ENCODE results near the gene SPARCL1. TPM values are rescaled to one million over a fixed set of nuclear protein-coding genes. Genes with fewer than 3 reads are reported as not detected.

Gene SPARCL1
- total RNA-seq, 6 experiments from 2014 or later: not detected

DNA sequence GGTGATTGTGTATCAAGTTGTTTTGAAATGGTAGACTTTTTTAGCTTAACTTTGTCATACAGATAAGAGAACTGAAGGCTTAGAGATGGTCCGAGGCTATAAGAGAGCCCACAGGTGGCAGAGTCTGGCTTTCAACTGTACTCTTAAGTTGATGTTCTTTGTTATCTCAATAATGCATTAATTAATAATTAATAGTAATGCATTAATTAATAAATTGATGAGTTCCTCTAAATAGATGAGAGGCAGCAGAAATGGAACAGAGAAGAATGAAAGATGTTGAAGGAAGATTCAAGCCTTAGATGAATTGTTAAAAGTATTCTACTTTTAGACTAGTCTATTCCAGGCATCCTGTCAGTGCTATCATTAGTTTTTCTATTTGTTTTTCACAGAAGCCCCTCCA is 84.4 kb downstream of the SPARCL1 start:
- H3K36me3 Mint-ChIP-seq (ENCODE audit: low read depth): peaks cover 5% of the 10 kb centered on the region; the same call in 1 of the 2 replicates
- no peak overlapping the region for H3K4me3 Mint-ChIP-seq
- no peak for TF ChIP-seq CTCF (IDR thresholded peaks at IDR 0.05)
- H3K4me1 Mint-ChIP-seq (ENCODE audit: low read depth): no peaks in the 10 kb centered on the region
- H3K9me3 Mint-ChIP-seq: no peaks in the 10 kb centered on the region
- no peak for DNase-seq
- no peaks in the 10 kb centered on the region for H3K27me3 Mint-ChIP-seq (ENCODE audit: insufficient read depth)
- no peak overlapping the region for H3K27ac Mint-ChIP-seq

GRCh38 chr4:87442889-87443288 is 86.3 kb downstream of the SPARCL1 start:
- Mint-ChIP-seq H3K4me3 (no peak overlapping the region), H3K36me3 (ENCODE audit: low read depth) (peaks cover 11% of the 10 kb centered on the region), H3K9me3 (no peaks in the 10 kb centered on the region), H3K4me1 (ENCODE audit: low read depth) (no peaks in the 10 kb centered on the region), H3K27me3 (ENCODE audit: insufficient read depth) (no peaks in the 10 kb centered on the region), H3K27ac (no peak overlapping the region)
- no peak for DNase-seq
- TF ChIP-seq CTCF (IDR thresholded peaks at IDR 0.05): no peak

DNA sequence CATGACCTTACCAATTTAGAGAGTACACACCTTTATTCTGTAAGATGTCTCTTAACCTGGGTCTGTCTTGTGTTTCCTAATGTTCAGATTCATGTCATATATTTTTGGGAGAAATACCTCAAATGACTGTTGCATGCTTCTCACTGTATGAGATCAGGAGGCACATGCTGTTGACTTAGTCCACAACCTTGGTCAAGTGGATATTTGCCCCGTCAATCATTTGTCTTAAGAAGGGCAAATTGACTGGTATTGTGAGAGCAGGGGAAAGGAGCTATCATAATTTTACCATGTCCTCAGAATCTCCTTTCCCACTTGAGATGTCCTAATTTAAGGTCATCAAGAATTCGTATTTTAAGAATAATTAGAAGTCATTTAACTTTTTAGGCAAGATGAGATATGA is 95.8 kb downstream of the SPARCL1 start:
- Mint-ChIP-seq H3K4me3 (no peak overlapping the region), H3K4me1 (ENCODE audit: low read depth) (peaks cover 22% of the 10 kb centered on the region), H3K27me3 (ENCODE audit: insufficient read depth) (no peaks in the 10 kb centered on the region), H3K27ac (no peak overlapping the region), H3K9me3 (no peaks in the 10 kb centered on the region), H3K36me3 (ENCODE audit: low read depth) (peaks cover 9% of the 10 kb centered on the region)
- no peak for TF ChIP-seq CTCF (IDR thresholded peaks at IDR 0.05)
- DNase-seq: no peak

DNA sequence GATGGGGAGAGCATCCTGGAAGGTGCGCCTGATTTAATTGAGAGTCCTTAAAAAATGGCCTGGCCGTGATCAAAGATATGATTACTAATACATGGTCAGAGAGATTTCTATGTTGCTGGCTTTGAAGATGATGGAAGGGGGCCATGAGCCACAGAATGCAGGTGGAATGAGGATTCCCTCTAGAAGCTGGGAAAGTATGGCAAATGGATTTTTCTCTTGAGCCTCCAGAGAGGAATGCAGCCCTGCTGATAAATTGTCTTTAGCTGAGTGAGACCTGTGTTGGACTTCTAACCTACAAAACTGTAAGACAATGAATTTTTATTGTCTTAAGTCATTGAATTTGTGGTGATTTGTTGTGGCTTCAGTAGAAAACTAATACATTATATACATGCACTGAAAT is 99.1 kb downstream of the SPARCL1 start:
- Mint-ChIP-seq H3K36me3 (ENCODE audit: low read depth) (no peaks in the 10 kb centered on the region; the same call in 1 of the 2 replicates), H3K27ac (no peak overlapping the region)
- DNase-seq: no peak

DNA sequence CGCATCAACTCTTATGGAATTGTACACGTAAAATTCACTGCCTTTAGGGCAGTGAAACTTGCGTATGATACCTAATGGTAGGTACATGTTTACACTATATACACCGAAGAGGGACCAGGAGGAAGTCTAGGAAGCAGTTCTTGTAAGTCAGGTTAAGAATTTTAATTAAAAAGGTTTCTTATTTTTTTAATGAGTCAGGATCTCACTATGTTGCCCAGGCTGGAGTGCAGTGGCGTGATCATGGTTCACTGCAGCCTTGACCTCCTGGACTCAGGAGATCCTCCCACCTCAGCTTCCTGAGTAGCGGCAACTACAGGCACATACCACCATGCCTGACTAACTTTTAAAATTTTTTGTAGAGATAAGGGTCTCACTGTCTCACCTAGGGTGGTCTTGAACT is 100.2 kb downstream of the SPARCL1 start:
- no peaks in the 10 kb centered on the region for H3K27me3 Mint-ChIP-seq (ENCODE audit: insufficient read depth)
- H3K4me1 Mint-ChIP-seq (ENCODE audit: low read depth): peaks cover 48% of the 10 kb centered on the region
- DNase-seq: no peak
- no peak overlapping the region for H3K27ac Mint-ChIP-seq
- H3K36me3 Mint-ChIP-seq (ENCODE audit: low read depth): no peaks in the 10 kb centered on the region; the same call in 1 of the 2 replicates
- no peak for TF ChIP-seq CTCF (IDR thresholded peaks at IDR 0.05)
- H3K9me3 Mint-ChIP-seq: no peaks in the 10 kb centered on the region
- no peak overlapping the region for H3K4me3 Mint-ChIP-seq

More for the DNA sequence above, 99.1 kb downstream of the SPARCL1 start:
- Mint-ChIP-seq H3K4me3 (no peak overlapping the region), H3K9me3 (no peaks in the 10 kb centered on the region), H3K27me3 (ENCODE audit: insufficient read depth) (no peaks in the 10 kb centered on the region), H3K4me1 (ENCODE audit: low read depth) (peaks cover 38% of the 10 kb centered on the region)
- TF ChIP-seq CTCF (IDR thresholded peaks at IDR 0.05): no peak

- Mint-ChIP-seq H3K27ac (no peak overlapping the region), H3K9me3 (no peaks in the 10 kb centered on the region), H3K27me3 (ENCODE audit: insufficient read depth) (no peaks in the 10 kb centered on the region), H3K4me3 (no peak overlapping the region), H3K4me1 (ENCODE audit: low read depth) (peaks cover 45% of the 10 kb centered on the region), H3K36me3 (ENCODE audit: low read depth) (no peaks in the 10 kb centered on the region)
- DNase-seq: no peak
- no peak for TF ChIP-seq CTCF (IDR thresholded peaks at IDR 0.05)
Measured at GRCh38 chr4:87427518-87427868, 101.7 kb downstream of the SPARCL1 start.
